Fibroblast of the aortic adventitia (primary cell): Measurements from ENCODE around the gene AGTRAP. TPM values are rescaled to one million over a fixed set of nuclear protein-coding genes. Genes with fewer than 3 reads are reported as not detected.

Experiments
- DNase-seq: peaks from one replicate; pipeline ENCODE4 v3.0.0-alpha.2; 2010; ENCODE audit warnings: low read depth
- H3K4me3 ChIP-seq: 2 replicates; pipeline ENCODE4 v1.5.1; 2011; ENCODE audit warnings: low read depth, mild to moderate bottlenecking, control low read depth, low read length, moderate library complexity
- total RNA-seq: library from RNA; depleted of rRNA; stranded (reverse); fragments of >200 nt; gene quantifications from 2 replicates; pipeline ENCODE4 v1.2.3, GENCODE V29; 2012; ENCODE audit warnings: low replicate concordance
- TF ChIP-seq, protein P1 (sequence below): IDR thresholded peaks from 2 replicates; pipeline ENCODE4 v1.5.1; 2011; ENCODE audit warnings: mild to moderate bottlenecking, low read length, control low read depth, inconsistent platforms; ENCODE audit not compliant: insufficient read depth

Gene AGTRAP
- total RNA-seq, 1 donor, result 49.4 TPM

DNA sequence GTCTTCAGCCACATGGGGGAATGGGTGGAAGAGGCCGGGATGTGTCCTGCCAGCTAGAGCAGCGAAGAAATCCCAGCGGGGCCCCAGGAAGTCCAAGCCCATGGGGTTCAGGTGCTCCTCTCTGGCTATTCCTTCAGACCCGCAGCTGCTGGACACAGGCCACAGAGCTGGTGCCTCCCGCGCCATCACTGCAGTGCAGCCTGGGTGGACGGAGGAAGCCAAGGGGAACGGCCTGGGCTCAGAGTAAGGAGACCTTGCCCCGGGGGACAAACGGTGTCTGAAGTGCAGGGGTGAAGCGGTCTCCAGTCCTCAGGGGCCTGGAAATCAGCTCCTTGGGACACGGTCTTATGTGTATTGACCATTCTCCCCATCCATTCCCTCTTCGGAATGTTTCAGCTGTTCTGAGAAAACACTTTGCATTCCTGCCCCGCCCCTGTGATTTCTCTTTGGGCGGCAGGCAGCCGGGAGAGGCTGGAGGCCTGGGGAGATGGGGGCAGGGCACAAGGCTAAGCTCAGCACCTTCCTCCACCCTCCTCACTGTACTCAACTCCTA lies 51.4 kb downstream of the AGTRAP start:
- peak; percentile 73 for DNase-seq
- TF ChIP-seq, protein P1, sequence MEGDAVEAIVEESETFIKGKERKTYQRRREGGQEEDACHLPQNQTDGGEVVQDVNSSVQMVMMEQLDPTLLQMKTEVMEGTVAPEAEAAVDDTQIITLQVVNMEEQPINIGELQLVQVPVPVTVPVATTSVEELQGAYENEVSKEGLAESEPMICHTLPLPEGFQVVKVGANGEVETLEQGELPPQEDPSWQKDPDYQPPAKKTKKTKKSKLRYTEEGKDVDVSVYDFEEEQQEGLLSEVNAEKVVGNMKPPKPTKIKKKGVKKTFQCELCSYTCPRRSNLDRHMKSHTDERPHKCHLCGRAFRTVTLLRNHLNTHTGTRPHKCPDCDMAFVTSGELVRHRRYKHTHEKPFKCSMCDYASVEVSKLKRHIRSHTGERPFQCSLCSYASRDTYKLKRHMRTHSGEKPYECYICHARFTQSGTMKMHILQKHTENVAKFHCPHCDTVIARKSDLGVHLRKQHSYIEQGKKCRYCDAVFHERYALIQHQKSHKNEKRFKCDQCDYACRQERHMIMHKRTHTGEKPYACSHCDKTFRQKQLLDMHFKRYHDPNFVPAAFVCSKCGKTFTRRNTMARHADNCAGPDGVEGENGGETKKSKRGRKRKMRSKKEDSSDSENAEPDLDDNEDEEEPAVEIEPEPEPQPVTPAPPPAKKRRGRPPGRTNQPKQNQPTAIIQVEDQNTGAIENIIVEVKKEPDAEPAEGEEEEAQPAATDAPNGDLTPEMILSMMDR, result no peak
- no peak overlapping the region for H3K4me3 ChIP-seq

DNA sequence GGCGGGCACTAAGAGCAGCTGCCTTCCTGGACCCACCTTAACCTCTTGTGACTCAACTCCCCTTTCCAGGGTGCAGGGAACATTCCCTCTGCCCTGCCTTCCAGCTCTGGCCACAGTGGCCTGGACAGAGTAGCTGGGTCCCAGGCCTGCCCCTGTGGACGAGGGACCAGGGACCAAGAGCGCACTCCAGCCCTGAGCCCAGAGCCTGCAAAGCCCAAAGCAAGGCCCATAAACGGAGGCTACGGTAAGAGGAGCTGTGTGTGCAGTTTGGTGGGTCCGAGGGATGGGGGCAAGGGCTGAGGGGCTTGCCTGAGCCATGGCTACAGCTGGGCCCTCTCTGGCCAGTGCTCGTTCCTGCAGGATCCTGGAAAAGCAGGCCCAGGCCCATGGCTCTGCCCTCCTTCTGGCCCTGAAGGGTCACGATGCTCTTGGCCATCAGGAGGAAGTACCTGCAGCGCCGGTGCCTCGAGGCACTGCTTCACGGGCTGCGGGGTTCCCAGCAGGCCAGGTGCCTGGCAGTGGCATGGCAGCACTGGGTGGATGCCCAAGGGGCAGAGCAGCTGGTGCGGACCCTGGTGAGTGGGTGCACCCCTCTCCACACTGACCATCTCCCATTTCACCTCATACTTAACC lies 52.0 kb downstream of the AGTRAP start:
- DNase-seq, result no peak
- TF ChIP-seq, protein P1, result no peak
- no peak overlapping the region for H3K4me3 ChIP-seq

DNA sequence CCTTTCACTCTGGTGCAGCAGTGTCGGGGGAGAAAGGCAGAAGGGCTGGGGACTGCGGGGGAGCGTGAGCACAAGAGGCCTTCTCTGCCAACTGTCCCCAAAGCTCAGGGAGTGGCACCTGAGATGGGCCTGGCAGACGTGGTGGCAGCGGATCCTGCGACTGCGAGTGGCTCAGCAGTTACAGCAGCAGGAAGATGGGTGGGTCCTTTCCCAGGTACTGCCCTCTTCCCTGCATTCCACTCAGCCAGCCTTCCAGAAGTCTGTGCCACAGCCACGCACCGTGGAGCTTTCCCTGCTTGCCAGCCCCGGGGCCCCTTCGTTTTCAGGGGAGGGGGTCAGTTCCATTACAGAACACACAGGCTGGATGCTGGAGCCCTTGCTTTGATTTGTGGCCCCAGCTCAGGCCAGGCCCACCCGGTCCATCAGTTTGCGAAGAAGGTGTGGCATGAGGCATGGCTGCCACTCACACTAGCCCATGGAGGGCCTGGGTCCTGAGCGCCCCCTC lies 52.7 kb downstream of the AGTRAP start:
- DNase-seq, result no peak
- H3K4me3 ChIP-seq, result no peak overlapping the region
- TF ChIP-seq, protein P1, result no peak

DNA sequence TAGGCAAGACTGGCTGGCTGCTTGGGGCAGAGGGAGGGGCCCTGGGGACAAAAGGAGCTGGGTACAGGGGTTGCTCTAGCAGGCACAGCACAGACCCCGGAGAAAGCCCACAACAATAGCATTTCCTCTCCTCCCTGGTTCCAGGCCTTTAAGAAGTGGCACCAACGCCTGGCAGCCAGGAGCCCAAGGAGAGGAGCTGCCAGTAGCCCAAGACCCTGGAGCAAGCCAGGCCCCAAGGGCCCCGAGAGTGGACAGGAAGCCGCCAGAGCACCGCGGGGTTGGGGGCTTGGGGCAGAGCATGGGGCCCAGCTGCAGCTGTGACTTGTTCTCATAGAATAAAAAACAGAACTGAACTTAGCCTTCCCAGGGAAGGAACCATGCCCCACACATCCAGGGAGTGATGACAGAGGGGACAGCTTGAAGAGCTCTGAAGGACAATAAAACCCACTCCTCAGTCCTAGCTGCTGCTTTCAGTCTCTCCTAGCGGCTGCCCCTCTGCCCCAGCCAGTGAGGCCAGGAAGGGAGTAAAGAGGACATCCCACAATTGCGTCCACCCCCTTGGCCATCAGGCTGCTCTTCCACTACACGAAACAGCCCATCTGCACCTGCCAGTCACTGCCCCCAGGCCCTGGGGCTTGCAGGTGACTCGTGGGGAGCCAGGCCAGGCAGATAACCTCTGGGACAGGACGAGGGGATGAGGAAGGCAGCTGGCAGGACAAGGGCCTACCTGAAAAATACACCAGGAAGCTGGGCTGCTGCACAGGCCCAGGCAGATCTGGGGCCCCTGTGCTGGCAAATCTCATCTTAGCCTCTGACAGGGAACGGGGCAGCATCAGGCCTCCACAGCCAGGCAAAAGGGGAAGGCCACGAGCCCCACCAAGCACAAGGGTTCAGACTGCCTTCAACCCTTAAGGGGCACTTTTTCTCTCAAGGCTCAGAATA lies 53.5 kb downstream of the AGTRAP start:
- H3K4me3 ChIP-seq, result no peak overlapping the region
- no peak for DNase-seq
- TF ChIP-seq, protein P1, result no peak

DNA sequence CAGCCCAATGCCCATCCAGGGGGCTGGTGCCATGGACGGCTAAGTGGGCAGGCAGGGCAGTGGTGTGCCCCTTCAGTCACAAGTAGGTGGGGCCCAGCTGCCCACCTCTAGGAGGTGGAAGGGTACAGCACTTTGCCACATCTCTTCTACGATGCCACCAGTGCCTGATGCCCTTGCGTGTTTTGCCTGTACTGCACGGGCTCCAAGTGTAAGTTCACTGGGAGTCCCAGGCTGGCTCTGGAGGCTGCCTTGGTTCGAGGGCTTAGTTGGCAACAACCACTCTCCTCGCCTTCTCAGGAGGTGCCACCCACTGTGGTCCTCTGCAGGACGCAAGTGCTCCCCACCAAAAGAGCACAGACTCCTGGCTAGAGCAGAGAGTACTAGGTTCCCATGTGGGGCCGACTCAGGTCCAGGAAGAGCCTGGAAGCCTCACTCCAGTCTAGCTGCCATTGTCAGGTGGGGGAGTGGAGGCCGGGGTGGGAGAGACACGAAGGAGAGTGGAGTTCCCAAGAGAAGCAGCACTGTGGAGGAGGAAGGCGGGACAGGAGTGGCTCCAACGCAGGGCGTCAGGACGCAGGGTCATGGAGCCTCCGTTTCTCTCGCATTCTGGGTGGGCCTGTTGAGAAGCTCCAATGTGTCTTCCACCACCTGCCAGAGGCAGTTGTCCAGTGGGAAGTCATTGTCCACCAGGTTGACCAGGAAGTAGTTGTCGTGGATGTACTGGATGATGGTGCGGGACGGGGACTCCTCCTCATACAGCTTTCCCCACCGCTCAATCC lies 54.4 kb downstream of the AGTRAP start:
- no peak overlapping the region for H3K4me3 ChIP-seq
- no peak for DNase-seq
- TF ChIP-seq, protein P1, result no peak
